Peyer's patch (tissue), 4 donors: Measurements from ENCODE around the gene MRM1.
A peak's percentile ranks its signal among the peaks of the same experiment; 100 is the strongest.

Experiments
- POLR2A ChIP-seq, 2 donors: fragments of 450-650 bp; IDR thresholded peaks; one replicate each; pipeline ENCODE4 v1.5.1; 2017; ENCODE audit warnings: antibody characterized with exemption in 2 of 2, mild to moderate bottlenecking in 2 of 2, moderate library complexity in 2 of 2
- TF ChIP-seq, protein P1 (sequence below), 6 experiments: fragments of 450-650 bp in 4 of 6; fragments of 200-600 bp in 2 of 6; sonication (generic) in 1 of 6; IDR thresholded peaks; one replicate each; pipeline ENCODE4 v1.5.1; 2017 to 2019; ENCODE audit warnings: antibody characterized with exemption in 6 of 6, mild to moderate bottlenecking in 3 of 6, moderate library complexity in 1 of 6

- TF ChIP-seq, protein P1, sequence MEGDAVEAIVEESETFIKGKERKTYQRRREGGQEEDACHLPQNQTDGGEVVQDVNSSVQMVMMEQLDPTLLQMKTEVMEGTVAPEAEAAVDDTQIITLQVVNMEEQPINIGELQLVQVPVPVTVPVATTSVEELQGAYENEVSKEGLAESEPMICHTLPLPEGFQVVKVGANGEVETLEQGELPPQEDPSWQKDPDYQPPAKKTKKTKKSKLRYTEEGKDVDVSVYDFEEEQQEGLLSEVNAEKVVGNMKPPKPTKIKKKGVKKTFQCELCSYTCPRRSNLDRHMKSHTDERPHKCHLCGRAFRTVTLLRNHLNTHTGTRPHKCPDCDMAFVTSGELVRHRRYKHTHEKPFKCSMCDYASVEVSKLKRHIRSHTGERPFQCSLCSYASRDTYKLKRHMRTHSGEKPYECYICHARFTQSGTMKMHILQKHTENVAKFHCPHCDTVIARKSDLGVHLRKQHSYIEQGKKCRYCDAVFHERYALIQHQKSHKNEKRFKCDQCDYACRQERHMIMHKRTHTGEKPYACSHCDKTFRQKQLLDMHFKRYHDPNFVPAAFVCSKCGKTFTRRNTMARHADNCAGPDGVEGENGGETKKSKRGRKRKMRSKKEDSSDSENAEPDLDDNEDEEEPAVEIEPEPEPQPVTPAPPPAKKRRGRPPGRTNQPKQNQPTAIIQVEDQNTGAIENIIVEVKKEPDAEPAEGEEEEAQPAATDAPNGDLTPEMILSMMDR (IDR thresholded peaks at IDR 0.05) = no peak
- peak; percentile 68 to 85 for TF ChIP-seq POLR2A (IDR thresholded peaks at IDR 0.05)
Observed at GRCh38 chr17:36598951-36599401, 2.4 kb upstream of the MRM1 start.
